Caco-2 (cell line): ENCODE measurements around the gene FMO1. TPM values are rescaled to one million over a fixed set of nuclear protein-coding genes. Genes with fewer than 3 reads are reported as not detected.

Experiments
- Bru-seq: library from RNA; stranded (reverse); fragments of 400-500 nt; gene quantifications from one replicate; lab custom pipeline; 2021; lab: Mats Ljungman, UMichigan
- BruChase-seq, 2 experiments: library from RNA; stranded (reverse); fragments of 400-500 nt; gene quantifications; one replicate each; lab custom pipeline; 2021; lab: Mats Ljungman, UMichigan
- BruUV-seq: library from RNA; stranded (reverse); fragments of 400-500 nt; replicated peaks from 2 replicates; lab custom pipeline; 2021; lab: Mats Ljungman, UMichigan
- CTCF ChIA-PET: fragments of 300-600 bp; sonication (Branson Sonifier 250); formaldehyde crosslinking; loops from one replicate; lab custom pipeline; 2022; ENCODE audit warnings: antibody characterized with exemption; lab: Charles Lee
- POLR2A ChIA-PET: fragments of 300-600 bp; sonication (Branson Sonifier 250); formaldehyde crosslinking; loops from one replicate; lab custom pipeline; 2022; ENCODE audit warnings: antibody characterized with exemption; lab: Charles Lee
- DNase-seq, 2 experiments: peaks; one replicate each; pipeline versions ENCODE4 v3.0.0 to v3.0.0-alpha.2; 2020 to 2022
- H3K27me3 ChIP-seq: replicated peaks from 2 replicates; pipeline ENCODE4 v1.6.0; 2011; ENCODE audit warnings: low read length; ENCODE audit not compliant: control insufficient read depth, insufficient read depth
- H3K36me3 ChIP-seq: 2 replicates; pipeline ENCODE4 v1.5.1; 2011; ENCODE audit warnings: low read length; ENCODE audit not compliant: control insufficient read depth, insufficient read depth
- H3K4me1 ChIP-seq: fragments of 250-450 bp; sonication (Bioruptor Pico); 2 replicates; pipeline ENCODE4 v1.5.1; 2020; ENCODE audit warnings: mild to moderate bottlenecking
- H3K4me3 ChIP-seq: 2 replicates; pipeline ENCODE4 v1.5.1; 2011; ENCODE audit warnings: low read depth, mild to moderate bottlenecking, control low read depth, low read length
- H3K9me3 ChIP-seq: fragments of 250-450 bp; sonication (Bioruptor Pico); 2 replicates; pipeline ENCODE4 v1.5.1; 2020; ENCODE audit warnings: mild to moderate bottlenecking, moderate library complexity
- H3K27ac Mint-ChIP-seq: one replicate; pipeline ENCODE4 v1.8.0; 2022; ENCODE audit warnings: mixed read lengths; ENCODE audit not compliant: unreplicated experiment
- H3K27me3 Mint-ChIP-seq: one replicate; pipeline ENCODE4 v1.8.0; 2022; ENCODE audit warnings: mixed read lengths; ENCODE audit not compliant: insufficient read depth, unreplicated experiment
- H3K36me3 Mint-ChIP-seq: one replicate; pipeline ENCODE4 v1.8.0; 2022; ENCODE audit warnings: mild to moderate bottlenecking, mixed read lengths; ENCODE audit not compliant: insufficient read depth, unreplicated experiment
- H3K4me1 Mint-ChIP-seq: one replicate; pipeline ENCODE4 v1.8.0; 2022; ENCODE audit warnings: low read depth, mixed read lengths; ENCODE audit not compliant: unreplicated experiment
- H3K4me3 Mint-ChIP-seq: one replicate; pipeline ENCODE4 v1.8.0; 2022; ENCODE audit warnings: mild to moderate bottlenecking, moderate library complexity, mixed read lengths; ENCODE audit not compliant: unreplicated experiment
- H3K9me3 Mint-ChIP-seq: one replicate; pipeline ENCODE4 v1.8.0; 2022; ENCODE audit warnings: mixed read lengths; ENCODE audit not compliant: unreplicated experiment
- intact Hi-C: fragments of 100-400 bp; cut with micrococcal nuclease; formaldehyde crosslinking; loops from one replicate; pipeline ENCODE4 v1.10.0; 2022; ENCODE audit not compliant: unreplicated experiment
- long read RNA-seq: library from polyadenylated mRNA; stranded (forward); transcript quantifications from one replicate; pipeline ENCODE4 v2.0.0, GENCODE V29; 2022
- total RNA-seq: library from RNA; stranded (reverse); gene quantifications from 2 replicates; pipeline ENCODE4 v1.2.3, GENCODE V29; 2022
- TF ChIP-seq, protein P1 (sequence below), 2 experiments: fragments of 200-600 bp in 1 of 2; IDR thresholded peaks; 1 replicate in 1 of 2; 2 replicates in 1 of 2; pipeline versions ENCODE4 v1.5.1 to v1.8.0; 2011 to 2022; ENCODE audit warnings: antibody characterized with exemption in 1 of 2, control low read depth in 1 of 2, inconsistent platforms in 1 of 2, low read depth in 1 of 2, low read length in 1 of 2, mild to moderate bottlenecking in 1 of 2, moderate library complexity in 1 of 2; ENCODE audit not compliant: insufficient read depth in 1 of 2, severe bottlenecking in 1 of 2, unreplicated experiment in 1 of 2

Gene FMO1
- total RNA-seq = 0.77 TPM in 1 of 2 replicates, not detected in the other
- percentile 10 among the genes with signal in this experiment for Bru-seq, nascent RNA
- percentile 9 among the genes with signal in this experiment for BruChase-seq, experiment 1, labeled RNA remaining after a 2-hour chase
- percentile 8 among the genes with signal in this experiment for BruChase-seq, experiment 2, labeled RNA remaining after a 6-hour chase
- long read RNA-seq = 0 reads

- Mint-ChIP-seq H3K36me3 (no peaks in the 10 kb centered on the region), H3K4me3 (no peak within 1 kb of the TSS), H3K27me3 (no peaks in the 10 kb centered on the region), H3K9me3 (no peaks in the 10 kb centered on the region), H3K27ac (no peak within 1 kb of the TSS), H3K4me1 (peaks cover 5% of the 10 kb centered on the region)
- no peaks in the 10 kb centered on the region for H3K4me1 ChIP-seq
- DNase-seq = no peak
- ChIA-PET CTCF (interaction anchor here (0.5 kb wide), 1 partner anchor 151 kb away, joined by 3 read pairs; no protein-coding TSS in a partner anchor), POLR2A (no interaction called here)
- no peaks in the 10 kb centered on the region for H3K27me3 ChIP-seq
- BruUV-seq = no TSS peak
- H3K36me3 ChIP-seq = no peaks in the 10 kb centered on the region
- TF ChIP-seq, protein P1, sequence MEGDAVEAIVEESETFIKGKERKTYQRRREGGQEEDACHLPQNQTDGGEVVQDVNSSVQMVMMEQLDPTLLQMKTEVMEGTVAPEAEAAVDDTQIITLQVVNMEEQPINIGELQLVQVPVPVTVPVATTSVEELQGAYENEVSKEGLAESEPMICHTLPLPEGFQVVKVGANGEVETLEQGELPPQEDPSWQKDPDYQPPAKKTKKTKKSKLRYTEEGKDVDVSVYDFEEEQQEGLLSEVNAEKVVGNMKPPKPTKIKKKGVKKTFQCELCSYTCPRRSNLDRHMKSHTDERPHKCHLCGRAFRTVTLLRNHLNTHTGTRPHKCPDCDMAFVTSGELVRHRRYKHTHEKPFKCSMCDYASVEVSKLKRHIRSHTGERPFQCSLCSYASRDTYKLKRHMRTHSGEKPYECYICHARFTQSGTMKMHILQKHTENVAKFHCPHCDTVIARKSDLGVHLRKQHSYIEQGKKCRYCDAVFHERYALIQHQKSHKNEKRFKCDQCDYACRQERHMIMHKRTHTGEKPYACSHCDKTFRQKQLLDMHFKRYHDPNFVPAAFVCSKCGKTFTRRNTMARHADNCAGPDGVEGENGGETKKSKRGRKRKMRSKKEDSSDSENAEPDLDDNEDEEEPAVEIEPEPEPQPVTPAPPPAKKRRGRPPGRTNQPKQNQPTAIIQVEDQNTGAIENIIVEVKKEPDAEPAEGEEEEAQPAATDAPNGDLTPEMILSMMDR (IDR thresholded peaks at IDR 0.05; ENCODE audit: insufficient read depth in 1 of 2, low read depth in 1 of 2, low read length in 1 of 2, severe bottlenecking in 1 of 2, unreplicated experiment in 1 of 2) = no peak
- intact Hi-C loops = loop anchor here (10.0 kb wide), 1 partner anchor 466 kb away; no protein-coding TSS in a partner anchor
- H3K4me3 ChIP-seq = no peak within 1 kb of the TSS
- H3K9me3 ChIP-seq = no peaks in the 10 kb centered on the region
Measured at GRCh38 chr1:171248302-171248701, at the start of gene FMO1. TSS of gene FMO1 (plus strand) at chr1:171248494. CDS start at chr1:171258088, 9,594 bp downstream.

- Histone ChIP-seq H3K9me3 (no peaks in the 10 kb centered on the region), H3K27me3 (no peaks in the 10 kb centered on the region), H3K4me3 (no peak overlapping the region), H3K36me3 (no peaks in the 10 kb centered on the region), H3K4me1 (peaks cover 12% of the 10 kb centered on the region)
- Mint-ChIP-seq H3K9me3 (no peaks in the 10 kb centered on the region), H3K4me1 (peaks cover 11% of the 10 kb centered on the region), H3K36me3 (no peaks in the 10 kb centered on the region), H3K4me3 (no peak overlapping the region), H3K27me3 (no peaks in the 10 kb centered on the region), H3K27ac (no peak overlapping the region)
- no TSS peak for BruUV-seq
- DNase-seq = no peak
- TF ChIP-seq, protein P1 (IDR thresholded peaks at IDR 0.05; ENCODE audit: insufficient read depth in 1 of 2, low read depth in 1 of 2, low read length in 1 of 2, severe bottlenecking in 1 of 2, unreplicated experiment in 1 of 2) = no peak
- POLR2A ChIA-PET = no interaction called here
- intact Hi-C loops = no loop called here
- CTCF ChIA-PET = no interaction called here
Measured at GRCh38 chr1:171204296-171204695, 44.0 kb upstream of the FMO1 start.

DNA sequence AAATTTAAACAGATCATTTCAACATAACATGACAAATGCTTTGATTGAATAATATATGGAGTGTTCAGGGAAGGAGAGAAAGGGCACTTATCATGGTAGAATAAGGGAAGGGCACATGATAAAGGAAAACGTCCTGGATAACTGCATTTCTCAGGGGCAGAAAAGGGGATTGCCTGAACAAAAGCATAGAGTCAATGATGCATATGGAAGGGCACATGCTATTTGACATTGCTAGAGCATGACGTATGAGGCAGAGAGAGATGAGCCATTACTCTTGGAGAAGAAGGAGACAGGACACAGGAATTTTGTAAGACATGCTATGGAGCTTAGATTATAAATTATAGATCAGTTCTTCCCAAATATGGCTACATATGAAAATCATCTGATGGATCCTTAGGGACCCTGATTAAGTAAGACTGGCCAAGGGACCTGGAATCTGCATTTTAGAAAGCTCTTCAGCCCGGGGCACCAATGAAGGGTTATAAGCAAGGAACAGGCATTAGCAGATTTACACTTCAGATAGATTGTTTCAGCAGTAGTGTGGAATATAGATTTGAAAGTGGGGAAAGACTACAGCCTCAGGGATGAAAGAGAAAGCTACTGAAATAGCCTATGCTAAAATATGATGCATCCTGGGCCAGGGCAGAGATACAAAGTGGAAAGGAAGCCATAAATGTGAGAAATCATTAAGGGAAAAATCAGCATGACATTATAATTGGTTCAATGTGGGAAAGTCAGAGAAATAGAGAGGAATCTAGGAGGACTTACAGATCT is 41.9 kb upstream of the FMO1 start:
- no peak overlapping the region for H3K4me3 Mint-ChIP-seq
- H3K27ac Mint-ChIP-seq = no peak overlapping the region
- no peaks in the 10 kb centered on the region for H3K36me3 ChIP-seq
- DNase-seq = no peak
- no peak overlapping the region for H3K4me3 ChIP-seq
- H3K4me1 Mint-ChIP-seq = peaks cover 11% of the 10 kb centered on the region
- TF ChIP-seq, protein P1 (IDR thresholded peaks at IDR 0.05; ENCODE audit: insufficient read depth in 1 of 2, low read depth in 1 of 2, low read length in 1 of 2, severe bottlenecking in 1 of 2, unreplicated experiment in 1 of 2) = no peak
- H3K9me3 Mint-ChIP-seq = no peaks in the 10 kb centered on the region
- no peaks in the 10 kb centered on the region for H3K9me3 ChIP-seq
- no peaks in the 10 kb centered on the region for H3K27me3 ChIP-seq
- CTCF ChIA-PET = no interaction called here
- no peaks in the 10 kb centered on the region for H3K27me3 Mint-ChIP-seq
- H3K4me1 ChIP-seq = peaks cover 28% of the 10 kb centered on the region
- no TSS peak for BruUV-seq
- POLR2A ChIA-PET = no interaction called here
- intact Hi-C loops = no loop called here
- H3K36me3 Mint-ChIP-seq = no peaks in the 10 kb centered on the region
